GM21515 (cell line): ENCODE measurements around the gene C10orf53.

ENCODE experiments used
- ATAC-seq: cut with Tn5 transposase; IDR thresholded peaks from one replicate; pipeline ENCODE4 v1.9.1; 2021; ENCODE audit not compliant: unreplicated experiment

The C10orf53 gene

GRCh38 chr10:49679480-49679893 is at the start of gene C10orf53:
Gene C10orf53, plus strand, starts transcription at chr10:49679651. Its CDS starts 47 bp downstream, at chr10:49679698.
- no peak for ATAC-seq

GRCh38 chr10:49631975-49632374 is 47.5 kb upstream of the C10orf53 start:
- ATAC-seq, result no peak

- ATAC-seq, result no peak
These were observed 46.8 kb upstream of the C10orf53 start for GRCh38 chr10:49632406-49633317.

- ATAC-seq, result no peak
These were observed 46.0 kb upstream of the C10orf53 start for GRCh38 chr10:49633327-49634068.

DNA sequence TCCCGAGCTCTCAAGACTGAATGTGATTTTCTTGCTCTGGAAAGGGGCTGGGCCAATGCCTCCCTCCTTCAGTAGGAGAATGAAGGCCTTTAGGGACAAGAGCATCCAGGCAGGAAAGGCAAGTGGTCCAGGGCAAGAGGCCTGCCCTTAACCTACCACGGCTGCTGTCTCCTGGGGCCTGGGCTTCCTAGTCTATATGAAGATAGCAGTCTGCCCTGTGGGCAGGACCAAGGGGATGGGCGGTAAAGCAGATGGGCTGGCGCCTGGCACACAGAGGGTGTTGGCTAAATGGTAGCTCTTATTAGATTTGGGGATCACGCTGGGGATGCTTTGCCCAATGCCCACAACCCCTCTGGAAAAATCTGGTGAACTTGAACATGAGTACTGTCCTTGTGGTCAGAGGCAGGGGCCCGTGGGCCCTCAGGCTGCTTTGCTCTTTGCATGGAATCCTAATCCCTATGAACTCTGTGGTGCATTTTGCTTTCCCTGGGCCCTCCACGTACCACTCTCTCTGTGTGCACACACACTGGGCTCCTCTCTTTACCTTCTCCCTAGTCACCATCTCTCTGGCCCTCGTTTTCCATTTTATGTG is 45.3 kb upstream of the C10orf53 start:
- ATAC-seq, result no peak

DNA sequence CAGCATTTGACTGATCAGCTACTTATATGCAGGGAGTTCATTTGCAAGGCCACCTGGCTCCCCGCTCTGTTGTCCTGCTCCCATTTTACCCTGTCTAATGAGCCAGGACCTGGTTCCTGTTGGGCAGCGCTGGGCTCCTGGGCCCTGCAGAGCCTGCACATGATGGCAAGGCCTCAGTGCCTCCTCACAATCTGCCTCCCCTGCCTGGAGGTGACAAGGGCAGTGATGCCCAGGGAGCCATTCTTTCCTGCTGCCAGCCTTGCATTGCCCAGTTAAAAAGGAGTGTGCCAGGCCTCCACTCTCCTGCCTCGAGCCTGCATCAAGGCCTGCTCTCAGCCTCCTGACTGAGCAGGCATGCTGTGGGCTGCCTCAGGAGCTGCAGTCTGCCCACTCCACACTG is 37.1 kb upstream of the C10orf53 start:
- no peak for ATAC-seq

GRCh38 chr10:49643241-49644034 is 36.0 kb upstream of the C10orf53 start:
- no peak for ATAC-seq

DNA sequence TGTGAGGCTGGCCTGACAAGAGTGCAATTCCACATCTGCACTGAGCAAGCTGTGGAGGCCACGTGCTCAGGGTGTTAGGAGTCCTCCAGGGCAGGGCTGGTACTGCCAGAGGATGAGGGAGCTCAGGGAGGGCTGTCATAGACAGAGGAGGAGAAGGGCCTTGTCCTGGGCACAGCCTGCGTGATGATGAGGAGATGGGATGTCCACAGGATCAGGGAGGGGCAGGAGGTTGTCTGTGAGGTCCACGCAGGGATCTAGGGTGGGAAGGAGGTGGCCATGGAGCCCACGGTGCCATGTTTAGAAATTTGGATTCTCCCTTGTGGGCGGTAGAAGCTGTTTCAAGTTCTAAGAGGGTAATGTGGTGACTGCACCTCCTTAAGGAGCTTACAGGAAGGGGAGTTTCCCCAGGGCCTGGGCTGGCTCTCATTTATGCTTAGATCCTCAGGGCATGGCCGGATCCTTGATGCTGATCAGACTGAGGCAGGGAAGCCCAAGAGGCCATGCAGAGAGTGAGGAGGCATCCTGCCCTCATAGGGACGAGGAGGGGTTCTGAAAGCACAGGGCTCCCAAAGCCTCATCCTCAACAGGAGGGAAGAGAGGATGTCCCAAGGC is 35.3 kb upstream of the C10orf53 start:
- no peak for ATAC-seq

GRCh38 chr10:49645417-49645816 is 34.0 kb upstream of the C10orf53 start:
- ATAC-seq, result no peak

DNA sequence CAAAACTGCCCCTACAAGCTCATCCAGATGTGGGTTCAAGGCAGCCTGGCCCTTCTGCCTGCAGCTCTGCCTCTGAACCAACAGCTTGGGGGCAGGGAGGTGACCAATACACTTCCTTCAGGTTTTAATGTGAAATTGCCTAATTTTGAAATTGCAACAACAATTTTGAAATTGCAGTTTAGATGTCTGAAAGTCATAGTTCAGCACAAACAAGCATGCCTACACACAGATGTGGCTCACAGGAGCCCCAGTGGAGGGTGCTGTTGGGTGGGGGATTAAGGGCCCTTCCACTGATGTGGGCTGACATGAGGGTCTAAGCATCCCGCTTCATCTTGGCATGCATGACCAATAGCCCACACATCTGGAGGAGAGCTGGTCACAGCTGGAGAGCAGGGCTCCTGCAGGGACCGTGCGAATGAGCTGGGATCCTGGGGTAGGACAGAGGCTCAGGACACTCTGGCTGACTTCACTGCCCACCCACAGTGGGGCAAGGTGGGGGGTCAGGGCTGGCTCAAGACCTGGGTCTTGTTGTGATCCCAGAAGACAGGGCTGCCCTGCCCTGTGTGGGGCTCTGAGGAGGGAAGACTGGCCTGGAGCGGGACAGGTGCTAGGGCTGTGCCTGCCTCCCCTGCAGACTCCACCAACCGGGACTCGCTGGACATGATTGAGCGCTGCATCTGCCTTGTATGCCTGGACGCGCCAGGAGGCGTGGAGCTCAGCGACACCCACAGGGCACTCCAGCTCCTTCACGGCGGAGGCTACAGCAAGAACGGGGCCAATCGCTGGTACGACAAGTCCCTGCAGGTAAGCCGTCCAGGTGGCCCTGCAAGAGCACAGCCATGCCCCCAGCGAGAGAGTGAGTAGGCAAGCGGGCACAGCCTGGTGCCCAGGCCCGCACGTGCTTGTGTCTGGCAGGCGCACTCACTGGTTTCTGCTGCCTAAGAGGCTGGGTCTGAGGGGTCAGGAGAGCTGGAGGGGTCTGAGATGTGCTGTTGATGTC is 33.3 kb upstream of the C10orf53 start:
- ATAC-seq, result no peak

- no peak for ATAC-seq
These were observed 31.9 kb upstream of the C10orf53 start for GRCh38 chr10:49647554-49647953.

DNA sequence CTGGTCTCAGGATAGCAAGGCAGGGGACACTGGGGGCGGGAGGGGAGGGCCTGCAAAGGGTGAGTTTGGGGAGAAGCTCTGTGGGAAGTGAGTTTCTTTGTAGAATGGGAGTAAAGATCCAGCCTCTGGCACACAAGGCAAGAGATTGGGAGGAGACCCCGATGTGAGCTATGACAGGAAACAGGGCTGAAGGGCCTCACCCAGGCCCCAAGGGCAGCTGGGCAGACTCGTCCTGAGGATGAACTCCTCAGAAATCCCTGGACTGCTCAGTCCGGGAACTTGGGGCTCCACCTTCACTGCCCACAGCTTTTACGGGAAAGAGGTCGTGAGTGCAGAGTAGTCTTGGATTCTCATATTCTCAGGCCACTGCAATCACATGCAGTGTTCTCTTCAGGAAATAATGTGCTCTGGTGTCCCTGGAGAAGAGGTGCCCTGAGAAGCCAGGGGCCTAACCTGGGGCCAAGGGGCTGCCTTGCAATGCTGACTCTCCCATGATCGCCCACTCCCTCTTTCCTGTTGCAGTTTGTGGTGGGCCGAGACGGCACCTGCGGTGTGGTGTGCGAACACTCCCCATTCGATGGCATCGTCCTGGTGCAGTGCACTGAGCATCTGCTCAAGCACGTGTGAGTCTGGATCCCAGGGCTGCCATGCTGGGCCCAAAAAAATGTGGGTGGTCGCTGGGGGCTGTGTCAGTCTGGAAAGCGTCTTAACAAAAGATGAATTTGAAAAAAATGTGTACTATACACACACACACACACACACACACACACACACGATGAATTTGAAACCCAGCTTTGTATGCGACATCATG is 31.3 kb upstream of the C10orf53 start:
- no peak for ATAC-seq

- peak; percentile 52 for ATAC-seq
These were observed 30.2 kb upstream of the C10orf53 start for GRCh38 chr10:49649294-49649693.

GRCh38 chr10:49649936-49650723 is 29.3 kb upstream of the C10orf53 start:
- ATAC-seq, result no peak

GRCh38 chr10:49650724-49651034 is 28.8 kb upstream of the C10orf53 start:
- ATAC-seq, result no peak

DNA sequence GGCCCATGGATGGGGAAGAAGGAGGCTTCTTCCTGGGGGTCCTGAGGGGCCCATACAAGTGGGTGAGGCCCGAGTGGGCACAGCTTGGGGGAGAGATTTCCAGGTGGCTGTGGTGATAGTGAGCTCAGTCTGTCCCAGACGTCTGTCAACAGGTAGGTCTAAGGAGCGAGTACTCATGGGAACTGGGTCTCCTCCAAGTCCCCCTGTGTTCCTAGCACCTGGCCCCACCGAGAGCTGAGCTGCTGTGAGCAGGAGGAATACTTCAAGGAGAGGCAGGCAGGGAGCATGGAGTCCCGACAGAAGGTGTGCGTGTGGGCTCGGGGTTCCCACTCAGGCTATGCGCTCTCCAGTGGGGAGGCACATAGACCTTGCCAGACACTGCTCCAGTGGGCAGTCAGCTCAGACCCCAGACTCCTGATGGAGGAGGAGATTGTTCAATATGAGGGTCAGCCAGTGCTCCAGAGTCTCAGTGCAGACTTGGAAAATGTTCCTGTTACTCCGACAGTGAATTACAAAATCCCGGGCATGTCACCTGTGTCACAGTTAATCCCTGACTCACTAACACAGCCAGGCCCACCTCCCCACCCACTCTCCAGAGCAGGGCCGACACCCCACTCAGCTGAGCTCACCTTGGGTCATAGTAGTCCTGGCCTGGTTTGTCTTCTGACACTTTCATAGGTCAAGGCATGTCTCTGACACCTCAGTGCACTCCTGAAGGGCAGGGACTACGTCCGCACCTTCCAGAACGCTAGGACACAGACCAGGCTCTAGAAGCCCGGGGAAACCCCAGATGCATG is 28.2 kb upstream of the C10orf53 start:
- no peak for ATAC-seq

GRCh38 chr10:49651917-49652316 is 27.5 kb upstream of the C10orf53 start:
- ATAC-seq, result no peak
